Endothelial cell of umbilical vein (primary cell): ENCODE measurements around the gene ALOXE3. TPM values are rescaled to one million over a fixed set of nuclear protein-coding genes. Genes with fewer than 3 reads are reported as not detected.

Experiments used
- BruUV-seq: library from RNA; stranded (reverse); fragments of 400-500 nt; replicated peaks from 2 replicates; lab custom pipeline; 2021; lab: Mats Ljungman, UMichigan
- CTCF ChIA-PET: fragments of 300-600, 350-600 bp; sonication (Branson Sonifier 250); formaldehyde crosslinking; loops from one replicate; lab custom pipeline; 2021; ENCODE audit warnings: antibody characterized with exemption, inconsistent platforms; lab: Charles Lee
- POLR2A ChIA-PET: fragments of 300-600, 350-600 bp; sonication (Branson Sonifier 250); formaldehyde crosslinking; loops from one replicate; lab custom pipeline; 2021; ENCODE audit warnings: antibody characterized with exemption, inconsistent platforms; lab: Charles Lee
- DNase-seq: peaks from one replicate; pipeline ENCODE4 v3.0.0-alpha.2; 2011; ENCODE audit warnings: low read depth, low spot score
- FAIRE-seq: peaks from 2 replicates; lab custom pipeline; 2011; peaks lifted over from hg19 to GRCh38; lab: Jason Lieb, UNC
- H2AFZ ChIP-seq: 2 replicates; pipeline ENCODE4 v1.6.0; 2012; ENCODE audit warnings: low read depth, low read length, control low read depth, inconsistent platforms
- H3K27ac ChIP-seq: 2 replicates; pipeline ENCODE4 v1.5.1; 2011; ENCODE audit warnings: low read depth, mild to moderate bottlenecking, control low read depth, low read length, moderate library complexity; ENCODE audit not compliant: insufficient read depth
- H3K27me3 ChIP-seq, 2 experiments: 2 replicates each; pipeline versions ENCODE4 v1.6.0 to v1.6.1; 2011; ENCODE audit warnings: low read length in 2 of 2, mixed read lengths in 1 of 2; ENCODE audit not compliant: control insufficient read depth in 2 of 2, insufficient read depth in 2 of 2
- H3K36me3 ChIP-seq, 2 experiments: 2 replicates in 1 of 2; 3 replicates in 1 of 2; pipeline ENCODE4 v1.5.1; 2011; ENCODE audit warnings: low read length in 2 of 2, mild to moderate bottlenecking in 1 of 2, moderate library complexity in 1 of 2; ENCODE audit not compliant: control insufficient read depth in 2 of 2, insufficient read depth in 2 of 2; ENCODE audit errors: extremely low read depth in 1 of 2
- H3K4me1 ChIP-seq: 3 replicates; pipeline ENCODE4 v1.5.1; 2011; ENCODE audit warnings: mild to moderate bottlenecking, low read length; ENCODE audit not compliant: control insufficient read depth, insufficient read depth; ENCODE audit errors: extremely low read depth
- H3K4me2 ChIP-seq: 2 replicates; pipeline ENCODE4 v1.6.1; 2011; ENCODE audit warnings: low read length, control low read depth, mixed read lengths; ENCODE audit not compliant: insufficient read depth
- H3K4me3 ChIP-seq, 3 experiments: fragments of 200-600 bp in 1 of 3; sonication (generic), shearing (Covaris generic) in 1 of 3; replicated peaks in 1 of 3; 2 replicates each; pipeline ENCODE4 v1.5.1; 2011 to 2016; ENCODE audit warnings: control low read depth in 3 of 3, low read length in 3 of 3, mild to moderate bottlenecking in 2 of 3, inconsistent platforms in 1 of 3, low read depth in 1 of 3, moderate library complexity in 1 of 3; ENCODE audit not compliant: insufficient read depth in 1 of 3
- H3K79me2 ChIP-seq: 2 replicates; pipeline ENCODE4 v1.6.0; 2012; ENCODE audit warnings: low read length, inconsistent platforms; ENCODE audit not compliant: control insufficient read depth, insufficient read depth
- H3K9ac ChIP-seq: replicated peaks from 2 replicates; pipeline ENCODE3; 2011; ENCODE audit warnings: low read length, control low read depth; ENCODE audit not compliant: insufficient read depth; ENCODE audit errors: extremely low read depth
- H3K9me1 ChIP-seq: replicated peaks from 3 replicates; pipeline ENCODE4 v1.6.0; 2011; ENCODE audit warnings: mild to moderate bottlenecking, low read length; ENCODE audit not compliant: control insufficient read depth, insufficient read depth; ENCODE audit errors: extremely low read depth
- H3K9me3 ChIP-seq: replicated peaks from 2 replicates; pipeline ENCODE4 v1.5.1; 2012; ENCODE audit warnings: low read length, inconsistent platforms; ENCODE audit not compliant: control insufficient read depth, insufficient read depth
- H4K20me1 ChIP-seq: replicated peaks from 2 replicates; pipeline ENCODE3; 2011; ENCODE audit warnings: mild to moderate bottlenecking, low read length; ENCODE audit not compliant: control insufficient read depth, insufficient read depth; ENCODE audit errors: extremely low read depth
- CTCF ChIP-seq, 2 donors: IDR thresholded peaks; 1 replicate in 1 of 2; 2 replicates in 1 of 2; pipeline ENCODE4 v1.5.1; 2011; ENCODE audit warnings: low read length in 2 of 2, mild to moderate bottlenecking in 2 of 2, moderate library complexity in 2 of 2, control low read depth in 1 of 2, inconsistent platforms in 1 of 2, low read depth in 1 of 2; ENCODE audit not compliant: insufficient read depth in 1 of 2; ENCODE audit errors: extremely low read depth in 1 of 2
- EZH2 ChIP-seq: IDR thresholded peaks from 2 replicates; pipeline ENCODE4 v1.6.1; 2012; ENCODE audit warnings: borderline replicate concordance, low read depth, mild to moderate bottlenecking, moderate library complexity, low read length, inconsistent platforms; ENCODE audit not compliant: severe bottlenecking
- JUN ChIP-seq: IDR thresholded peaks from 2 replicates; pipeline ENCODE4 v1.6.1; 2011; ENCODE audit warnings: borderline replicate concordance, low read depth; ENCODE audit not compliant: insufficient read length, insufficient read depth
- MAX ChIP-seq: IDR thresholded peaks from 2 replicates; pipeline ENCODE4 v1.6.1; 2011; ENCODE audit not compliant: insufficient read depth, insufficient read length
- MYC ChIP-seq: IDR thresholded peaks from one replicate; pipeline ENCODE4 v1.6.1; 2011; ENCODE audit warnings: mild to moderate bottlenecking, low read depth, low read length
- POLR2A ChIP-seq: IDR thresholded peaks from 2 replicates; pipeline ENCODE4 v1.6.1; 2012; ENCODE audit warnings: low read depth, mild to moderate bottlenecking, control low read depth, low read length
- POLR2AphosphoS5 ChIP-seq: IDR thresholded peaks from 2 replicates; pipeline ENCODE4 v1.6.1; 2012; ENCODE audit warnings: low read depth, mild to moderate bottlenecking, control low read depth, low read length, moderate library complexity; ENCODE audit not compliant: insufficient read depth
- dilution Hi-C: fragments of 300-500 bp; cut with MboI; formaldehyde crosslinking; loops from one replicate; pipeline ENCODE4 v1.15.0; 2019; ENCODE audit warnings: low sequenced_read_pairs; ENCODE audit not compliant: extremely low pct_ligation_motif_present
- intact Hi-C: fragments of 100-400 bp; cut with micrococcal nuclease; formaldehyde crosslinking; loops from one replicate; pipeline ENCODE4 v1.10.0; 2022
- polyA plus RNA-seq, 4 experiments: library from polyadenylated mRNA; depleted of rRNA in 3 of 4; stranded (reverse) in 3 of 4; unstranded in 1 of 4; fragments of >200 nt; gene quantifications; 2 replicates each; pipeline versions ENCODE4 v1.2.1 to v1.2.3, GENCODE V29; 2011 to 2012; ENCODE audit warnings: missing spikeins in 1 of 4
- total RNA-seq: library from RNA; stranded (reverse); gene quantifications from 2 replicates; pipeline ENCODE4 v1.2.3, GENCODE V29; 2021

ALOXE3 gene
- total and polyA plus RNA-seq, 2 donors (not counting 3 experiments of a cell fraction or from before 2014, with no cell fraction given), result 0.01 TPM; not detected in 1

GRCh38 chr17:8159459-8160223 lies 41.3 kb upstream of the ALOXE3 start:
- H3K4me1 ChIP-seq, result peaks cover 37% of the 10 kb centered on the region
- H3K79me2 ChIP-seq, result peaks cover 20% of the 10 kb centered on the region
- DNase-seq (no peak), FAIRE-seq (no peak)
- H3K27me3 ChIP-seq, result no peaks in the 10 kb centered on the region
- H3K36me3 ChIP-seq, result peaks cover 2 to 7% of the 10 kb centered on the region in 2 experiments
- no peaks in the 10 kb centered on the region for H4K20me1 ChIP-seq
- H2AFZ ChIP-seq, result no peak overlapping the region
- dilution Hi-C loops (no loop called here), intact Hi-C loops (loop anchor here (2.0 kb wide), 1 partner anchor 39 kb away; no protein-coding TSS in a partner anchor)
- ChIA-PET POLR2A (interaction anchor here (2.2 kb wide), 1 partner anchor 14 kb away, joined by 8 read pairs; no protein-coding TSS in a partner anchor), CTCF (interaction anchor here (0.8 to 6.3 kb wide), 6 partner anchors 14 to 99 kb away, joined by 3 to 72 read pairs (median 4); no protein-coding TSS in a partner anchor)
- no peak overlapping the region for H3K4me3 ChIP-seq
- H3K27ac ChIP-seq, result no peak overlapping the region
- TF ChIP-seq CTCF (IDR thresholded peaks at IDR 0.05; ENCODE audit: extremely low read depth in 1 of 2, insufficient read depth in 1 of 2, low read depth in 1 of 2, low read length in 2 of 2) (no peak), POLR2AphosphoS5 (no peak)
- BruUV-seq, result no TSS peak
- no peaks in the 10 kb centered on the region for H3K9me3 ChIP-seq
- no peak overlapping the region for H3K4me2 ChIP-seq
- H3K9me1 ChIP-seq, result no peaks in the 10 kb centered on the region
- no peak overlapping the region for H3K9ac ChIP-seq

GRCh38 chr17:8159032-8159400 lies 40.7 kb upstream of the ALOXE3 start:
- ChIA-PET POLR2A (interaction anchor here (1.0 to 3.9 kb wide), 2 partner anchors 14 to 39 kb away, joined by 3 to 33 read pairs; no protein-coding TSS in a partner anchor), CTCF (interaction anchor here (0.8 to 6.3 kb wide), 12 partner anchors 14 to 99 kb away, joined by 3 to 72 read pairs (median 4); partner anchors contain the start of gene HES7)
- peaks cover 37% of the 10 kb centered on the region for H3K4me1 ChIP-seq
- no peak overlapping the region for H3K9ac ChIP-seq
- H3K79me2 ChIP-seq, result peaks cover 20% of the 10 kb centered on the region
- H3K4me2 ChIP-seq, result no peak overlapping the region
- dilution Hi-C loops, result no loop called here
- H3K4me3 ChIP-seq, result no peak overlapping the region
- intact Hi-C loops, result loop anchor here (2.0 kb wide), 1 partner anchor 38 kb away; no protein-coding TSS in a partner anchor
- no peaks in the 10 kb centered on the region for H3K9me1 ChIP-seq
- BruUV-seq, result no TSS peak
- H2AFZ ChIP-seq, result no peak overlapping the region
- H4K20me1 ChIP-seq, result no peaks in the 10 kb centered on the region
- H3K27ac ChIP-seq, result no peak overlapping the region
- H3K9me3 ChIP-seq, result no peaks in the 10 kb centered on the region
- no peaks in the 10 kb centered on the region for H3K27me3 ChIP-seq
- peaks cover 2 to 7% of the 10 kb centered on the region in 2 experiments for H3K36me3 ChIP-seq
- DNase-seq (no peak), FAIRE-seq (no peak)
- no peak for TF ChIP-seq MYC
- TF ChIP-seq JUN, result no peak
- no peak for TF ChIP-seq EZH2
- no peak for TF ChIP-seq MAX
- no peak for TF ChIP-seq POLR2A
